Body of pancreas (tissue), 4 donors: ENCODE data around the gene PTPRA.
"Not testable (repeated sequence)": the region's sequence is repeated elsewhere in the genome, so short reads cannot be mapped to it uniquely, and the experiment has no call there.

Experiments
- CTCF ChIP-seq, 7 experiments: fragments of 450-650 bp in 4 of 7; fragments of 200-600 bp in 3 of 7; sonication (generic) in 3 of 7; IDR thresholded peaks; one replicate each; pipeline ENCODE4 v1.5.1; 2016 to 2019; ENCODE audit warnings: antibody characterized with exemption in 7 of 7
- POLR2A ChIP-seq, 3 donors: fragments of 450-650 bp; IDR thresholded peaks; one replicate each; pipeline ENCODE4 v1.6.1; 2016; ENCODE audit warnings: antibody characterized with exemption in 3 of 3, mild to moderate bottlenecking in 2 of 3

- not testable (repeated sequence) for TF ChIP-seq CTCF, POLR2A (IDR thresholded peaks at IDR 0.05)
Observed at GRCh38 chr20:3022559-3023490, 149.5 kb downstream of the PTPRA start.
